ENCODE measurements around the gene ZNRD2.
"Not testable (repeated sequence)": the region's sequence is repeated elsewhere in the genome, so short reads cannot be mapped to it uniquely, and the experiment has no call there.

ZNRD2 gene

GRCh38 chr11:65569973-65570918, at the start of gene ZNRD2:
ZNRD2 (plus strand) TSS chr11:65570477; CDS start chr11:65570492, 15 bp downstream.
- H3K4me3 ChIP-seq (ENCODE audit: low read depth, low read length): peak within 1 kb of the TSS; percentile 78
- peak; percentile 100 for DNase-seq (ENCODE audit: low read depth)
- TF ChIP-seq POLR2A (IDR thresholded peaks at IDR 0.05; ENCODE audit: extremely low read depth, insufficient read length) (peak; percentile 85), MYC (IDR thresholded peaks at IDR 0.05; ENCODE audit: low read depth, low read length) (peak; percentile 74), MAX (IDR thresholded peaks at IDR 0.05; ENCODE audit: low read depth, low read length) (peak; percentile 17; the same call in 1 of the 2 replicates)
- TF ChIP-seq, protein P1, sequence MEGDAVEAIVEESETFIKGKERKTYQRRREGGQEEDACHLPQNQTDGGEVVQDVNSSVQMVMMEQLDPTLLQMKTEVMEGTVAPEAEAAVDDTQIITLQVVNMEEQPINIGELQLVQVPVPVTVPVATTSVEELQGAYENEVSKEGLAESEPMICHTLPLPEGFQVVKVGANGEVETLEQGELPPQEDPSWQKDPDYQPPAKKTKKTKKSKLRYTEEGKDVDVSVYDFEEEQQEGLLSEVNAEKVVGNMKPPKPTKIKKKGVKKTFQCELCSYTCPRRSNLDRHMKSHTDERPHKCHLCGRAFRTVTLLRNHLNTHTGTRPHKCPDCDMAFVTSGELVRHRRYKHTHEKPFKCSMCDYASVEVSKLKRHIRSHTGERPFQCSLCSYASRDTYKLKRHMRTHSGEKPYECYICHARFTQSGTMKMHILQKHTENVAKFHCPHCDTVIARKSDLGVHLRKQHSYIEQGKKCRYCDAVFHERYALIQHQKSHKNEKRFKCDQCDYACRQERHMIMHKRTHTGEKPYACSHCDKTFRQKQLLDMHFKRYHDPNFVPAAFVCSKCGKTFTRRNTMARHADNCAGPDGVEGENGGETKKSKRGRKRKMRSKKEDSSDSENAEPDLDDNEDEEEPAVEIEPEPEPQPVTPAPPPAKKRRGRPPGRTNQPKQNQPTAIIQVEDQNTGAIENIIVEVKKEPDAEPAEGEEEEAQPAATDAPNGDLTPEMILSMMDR (IDR thresholded peaks at IDR 0.05; ENCODE audit: low read depth, low read length): peak; percentile 35

- not testable (repeated sequence) for H3K4me3 ChIP-seq (ENCODE audit: low read depth, low read length); DNase-seq (ENCODE audit: low read depth)
Measured at GRCh38 chr11:65521777-65522521, 48.3 kb upstream of the ZNRD2 start.

DNA sequence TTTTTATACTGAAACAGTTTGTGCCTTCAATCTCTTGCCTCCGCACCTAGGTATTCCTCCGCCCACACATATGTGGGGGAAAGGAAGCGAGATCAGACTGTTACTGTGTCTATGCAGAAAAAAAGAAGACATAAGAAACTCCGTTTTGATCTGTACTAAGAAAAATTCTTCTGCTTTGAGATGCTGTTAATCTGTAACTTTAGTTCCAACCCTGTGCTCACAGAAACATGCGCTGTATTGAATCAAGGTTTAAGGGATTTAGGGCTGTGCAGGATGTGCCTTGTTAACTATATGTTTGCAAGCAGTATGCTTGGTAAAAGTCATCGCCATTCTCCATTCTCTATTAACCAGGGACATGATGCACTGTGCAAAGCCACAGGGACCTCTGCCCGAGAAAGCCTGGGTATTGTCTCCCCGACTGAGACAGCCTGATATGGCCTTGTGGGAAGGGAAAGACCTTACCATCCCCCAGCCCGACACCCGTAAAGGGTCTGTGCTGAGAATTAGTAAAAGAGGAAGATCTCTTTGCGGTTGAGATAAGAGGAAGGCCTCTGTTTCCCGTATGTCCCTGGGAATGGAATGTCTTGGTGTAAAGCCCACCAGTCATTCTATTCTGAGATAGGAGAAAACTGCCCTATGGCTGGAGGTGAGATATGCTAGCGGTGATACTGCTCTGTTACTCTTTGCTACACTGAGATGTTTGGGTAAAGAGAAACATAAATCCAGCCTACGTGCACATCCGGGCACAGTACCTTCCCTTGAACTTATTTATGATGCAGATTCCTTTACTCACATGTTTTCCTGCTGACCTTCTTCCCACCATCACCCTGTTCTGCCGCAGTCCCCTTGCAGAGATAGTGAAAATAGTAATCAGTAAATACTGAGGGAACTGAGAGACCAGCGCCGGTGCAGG, 47.3 kb upstream of the ZNRD2 start:
- peak; percentile 85 for DNase-seq (ENCODE audit: low read depth)
- peak; percentile 16; the same call in 1 of the 2 replicates for TF ChIP-seq MAX (IDR thresholded peaks at IDR 0.05; ENCODE audit: low read depth, low read length)
- H3K4me3 ChIP-seq (ENCODE audit: low read depth, low read length): not testable (repeated sequence)

DNA sequence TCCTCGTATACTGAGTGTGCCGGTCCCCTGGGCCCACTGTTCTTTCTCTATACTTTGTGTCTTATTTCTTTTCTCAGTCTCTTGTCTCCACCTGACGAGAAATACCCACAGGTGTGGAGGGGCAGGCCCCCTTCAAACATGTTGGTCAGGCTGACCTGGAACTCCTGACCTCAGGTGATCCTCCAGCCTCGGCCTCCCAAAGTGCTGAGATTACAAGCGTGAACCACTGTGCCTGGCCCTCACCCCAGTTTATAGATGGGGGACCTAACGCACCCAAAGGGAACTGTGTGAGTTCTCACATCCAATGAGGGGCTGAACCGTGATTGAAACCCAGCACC, 46.7 kb upstream of the ZNRD2 start:
- DNase-seq (ENCODE audit: low read depth); H3K4me3 ChIP-seq (ENCODE audit: low read depth, low read length): not testable (repeated sequence)

- peak overlapping the region; percentile 44 for H3K4me3 ChIP-seq (ENCODE audit: low read depth, low read length)
- no peak for DNase-seq (ENCODE audit: low read depth)
- TF ChIP-seq POLR2A (IDR thresholded peaks at IDR 0.05; ENCODE audit: extremely low read depth, insufficient read length) (no peak), MYC (IDR thresholded peaks at IDR 0.05; ENCODE audit: low read depth, low read length) (no peak), MAX (IDR thresholded peaks at IDR 0.05; ENCODE audit: low read depth, low read length) (no peak)
- TF ChIP-seq, protein P1 (IDR thresholded peaks at IDR 0.05; ENCODE audit: low read depth, low read length): no peak
Measured at GRCh38 chr11:65524014-65524740, 46.1 kb upstream of the ZNRD2 start.

DNA sequence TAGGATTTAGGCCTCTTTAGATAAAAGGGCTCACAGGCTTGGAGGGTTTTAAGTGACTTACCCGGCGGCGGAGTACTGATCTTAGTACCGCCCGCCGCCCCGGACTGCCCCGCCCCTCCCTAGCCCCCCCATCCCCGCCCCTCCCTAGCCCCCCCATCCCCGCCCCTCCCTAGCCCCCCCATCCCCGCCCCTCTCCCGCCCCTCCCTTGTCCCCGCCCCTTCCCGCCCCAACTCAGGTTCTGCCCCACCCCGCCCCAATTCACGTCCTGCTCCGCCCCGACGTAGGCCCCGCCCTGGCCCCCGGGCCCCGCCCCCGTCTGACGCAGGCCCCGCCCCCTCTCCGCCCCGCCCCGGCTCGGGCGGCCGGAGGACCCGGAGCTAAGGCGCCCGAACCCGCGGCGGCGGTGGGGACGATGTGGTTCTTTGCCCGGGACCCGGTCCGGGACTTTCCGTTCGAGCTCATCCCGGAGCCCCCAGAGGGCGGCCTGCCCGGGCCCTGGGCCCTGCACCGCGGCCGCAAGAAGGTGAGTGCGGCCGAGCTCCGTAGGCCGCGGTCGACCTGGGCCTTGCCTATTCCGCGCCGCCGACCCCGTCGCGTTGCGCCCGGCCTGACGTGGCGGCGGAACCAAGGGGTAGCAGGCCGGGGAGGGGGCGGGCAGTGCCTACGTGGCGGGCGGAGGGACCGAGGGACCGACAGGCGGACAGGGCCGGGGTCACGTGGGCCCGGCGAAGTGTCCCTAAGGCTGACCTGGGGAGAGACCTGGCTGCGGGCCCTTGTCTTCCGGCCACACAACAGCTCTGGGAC, 45.3 kb upstream of the ZNRD2 start, which contains the start of gene SCYL1:
Gene SCYL1 (plus strand): TSS at position 343 of the 805 bp plus-strand sequence. CDS start 71 bp downstream, at position 414.
- DNase-seq (ENCODE audit: low read depth): peak; percentile 79
- no peak for TF ChIP-seq MAX (IDR thresholded peaks at IDR 0.05; ENCODE audit: low read depth, low read length)
- TF ChIP-seq, protein P1 (IDR thresholded peaks at IDR 0.05; ENCODE audit: low read depth, low read length): no peak
- TF ChIP-seq POLR2A (IDR thresholded peaks at IDR 0.05; ENCODE audit: extremely low read depth, insufficient read length): peak; percentile 69
- peak within 1 kb of the TSS; percentile 78 for H3K4me3 ChIP-seq (ENCODE audit: low read depth, low read length)

Measured in NB4 (cell line).